Measurements from ENCODE around the gene LRRC73.

DNA sequence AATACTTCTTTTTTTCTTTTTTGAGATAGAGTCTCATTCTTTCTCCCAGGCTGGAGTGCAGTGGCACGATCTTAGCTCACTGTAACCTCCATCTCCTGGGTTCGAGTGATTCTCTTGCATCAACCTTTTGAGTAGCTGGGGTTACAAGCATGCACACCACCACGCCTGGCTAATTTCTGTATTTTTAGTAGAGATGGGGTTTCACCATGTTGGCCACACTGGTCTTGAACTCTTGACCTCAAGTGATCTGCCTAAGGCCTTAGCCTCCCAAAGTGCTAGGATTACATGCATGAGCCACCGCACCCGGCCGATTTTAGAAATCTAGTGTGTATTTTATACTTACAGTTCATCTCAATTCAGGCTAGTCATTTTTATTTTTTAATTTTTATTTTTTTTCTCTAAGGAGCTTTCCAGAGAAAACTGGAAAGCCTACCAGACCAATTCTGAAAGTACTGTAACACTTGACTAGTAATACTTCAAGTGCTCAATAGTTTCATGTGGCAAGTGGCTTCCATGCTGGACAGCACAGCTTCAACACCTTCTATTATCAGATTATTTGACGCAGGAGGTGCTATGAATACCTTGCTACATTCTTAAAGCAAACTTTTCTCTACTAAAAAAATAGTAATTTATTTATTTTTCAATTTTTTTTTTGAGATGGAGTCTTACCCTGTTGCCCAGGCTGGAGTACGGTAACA is 31.8 kb upstream of the LRRC73 start:
- TF ChIP-seq, protein P1, sequence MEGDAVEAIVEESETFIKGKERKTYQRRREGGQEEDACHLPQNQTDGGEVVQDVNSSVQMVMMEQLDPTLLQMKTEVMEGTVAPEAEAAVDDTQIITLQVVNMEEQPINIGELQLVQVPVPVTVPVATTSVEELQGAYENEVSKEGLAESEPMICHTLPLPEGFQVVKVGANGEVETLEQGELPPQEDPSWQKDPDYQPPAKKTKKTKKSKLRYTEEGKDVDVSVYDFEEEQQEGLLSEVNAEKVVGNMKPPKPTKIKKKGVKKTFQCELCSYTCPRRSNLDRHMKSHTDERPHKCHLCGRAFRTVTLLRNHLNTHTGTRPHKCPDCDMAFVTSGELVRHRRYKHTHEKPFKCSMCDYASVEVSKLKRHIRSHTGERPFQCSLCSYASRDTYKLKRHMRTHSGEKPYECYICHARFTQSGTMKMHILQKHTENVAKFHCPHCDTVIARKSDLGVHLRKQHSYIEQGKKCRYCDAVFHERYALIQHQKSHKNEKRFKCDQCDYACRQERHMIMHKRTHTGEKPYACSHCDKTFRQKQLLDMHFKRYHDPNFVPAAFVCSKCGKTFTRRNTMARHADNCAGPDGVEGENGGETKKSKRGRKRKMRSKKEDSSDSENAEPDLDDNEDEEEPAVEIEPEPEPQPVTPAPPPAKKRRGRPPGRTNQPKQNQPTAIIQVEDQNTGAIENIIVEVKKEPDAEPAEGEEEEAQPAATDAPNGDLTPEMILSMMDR (IDR thresholded peaks at IDR 0.05; ENCODE audit: low read depth, low read length, missing input control): no peak
- TF ChIP-seq, protein P2, sequence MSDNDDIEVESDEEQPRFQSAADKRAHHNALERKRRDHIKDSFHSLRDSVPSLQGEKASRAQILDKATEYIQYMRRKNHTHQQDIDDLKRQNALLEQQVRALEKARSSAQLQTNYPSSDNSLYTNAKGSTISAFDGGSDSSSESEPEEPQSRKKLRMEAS (IDR thresholded peaks at IDR 0.05): no peak
- TF ChIP-seq, protein P3, sequence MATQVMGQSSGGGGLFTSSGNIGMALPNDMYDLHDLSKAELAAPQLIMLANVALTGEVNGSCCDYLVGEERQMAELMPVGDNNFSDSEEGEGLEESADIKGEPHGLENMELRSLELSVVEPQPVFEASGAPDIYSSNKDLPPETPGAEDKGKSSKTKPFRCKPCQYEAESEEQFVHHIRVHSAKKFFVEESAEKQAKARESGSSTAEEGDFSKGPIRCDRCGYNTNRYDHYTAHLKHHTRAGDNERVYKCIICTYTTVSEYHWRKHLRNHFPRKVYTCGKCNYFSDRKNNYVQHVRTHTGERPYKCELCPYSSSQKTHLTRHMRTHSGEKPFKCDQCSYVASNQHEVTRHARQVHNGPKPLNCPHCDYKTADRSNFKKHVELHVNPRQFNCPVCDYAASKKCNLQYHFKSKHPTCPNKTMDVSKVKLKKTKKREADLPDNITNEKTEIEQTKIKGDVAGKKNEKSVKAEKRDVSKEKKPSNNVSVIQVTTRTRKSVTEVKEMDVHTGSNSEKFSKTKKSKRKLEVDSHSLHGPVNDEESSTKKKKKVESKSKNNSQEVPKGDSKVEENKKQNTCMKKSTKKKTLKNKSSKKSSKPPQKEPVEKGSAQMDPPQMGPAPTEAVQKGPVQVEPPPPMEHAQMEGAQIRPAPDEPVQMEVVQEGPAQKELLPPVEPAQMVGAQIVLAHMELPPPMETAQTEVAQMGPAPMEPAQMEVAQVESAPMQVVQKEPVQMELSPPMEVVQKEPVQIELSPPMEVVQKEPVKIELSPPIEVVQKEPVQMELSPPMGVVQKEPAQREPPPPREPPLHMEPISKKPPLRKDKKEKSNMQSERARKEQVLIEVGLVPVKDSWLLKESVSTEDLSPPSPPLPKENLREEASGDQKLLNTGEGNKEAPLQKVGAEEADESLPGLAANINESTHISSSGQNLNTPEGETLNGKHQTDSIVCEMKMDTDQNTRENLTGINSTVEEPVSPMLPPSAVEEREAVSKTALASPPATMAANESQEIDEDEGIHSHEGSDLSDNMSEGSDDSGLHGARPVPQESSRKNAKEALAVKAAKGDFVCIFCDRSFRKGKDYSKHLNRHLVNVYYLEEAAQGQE (IDR thresholded peaks at IDR 0.05): no peak
- TF ChIP-seq, protein P4, sequence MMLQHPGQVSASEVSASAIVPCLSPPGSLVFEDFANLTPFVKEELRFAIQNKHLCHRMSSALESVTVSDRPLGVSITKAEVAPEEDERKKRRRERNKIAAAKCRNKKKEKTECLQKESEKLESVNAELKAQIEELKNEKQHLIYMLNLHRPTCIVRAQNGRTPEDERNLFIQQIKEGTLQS (IDR thresholded peaks at IDR 0.05): no peak
- TF ChIP-seq JUND (IDR thresholded peaks at IDR 0.05) (no peak), RAD21 (IDR thresholded peaks at IDR 0.05) (no peak), GABPA (IDR thresholded peaks at IDR 0.05 in 1 of 2, conservative IDR thresholded peaks at IDR 0.05 in 1 of 2) (no peak), TAF1 (conservative IDR thresholded peaks at IDR 0.05) (no peak), YY1 (IDR thresholded peaks at IDR 0.05) (no peak), EGR1 (IDR thresholded peaks at IDR 0.05; ENCODE audit: low read depth in 2 of 2) (no peak), FOXA1 (IDR thresholded peaks at IDR 0.05) (no peak), NR2F2 (IDR thresholded peaks at IDR 0.05) (no peak), SP1 (IDR thresholded peaks at IDR 0.05) (no peak), HNF4A (conservative IDR thresholded peaks at IDR 0.05) (no peak)

Data from liver (tissue), 3 donors.